H7 (cell line): ENCODE results near the gene CSMD2. TPM values are rescaled to one million over a fixed set of nuclear protein-coding genes. Genes with fewer than 3 reads are reported as not detected.

Source experiments
- DNase-seq: peaks from one replicate; pipeline ENCODE4 v3.0.0; 2012
- H3K27me3 ChIP-seq: 2 replicates; pipeline ENCODE4 v1.6.0; 2011; ENCODE audit warnings: mild to moderate bottlenecking, low read length; ENCODE audit not compliant: control insufficient read depth, insufficient read depth
- H3K36me3 ChIP-seq: replicated peaks from 2 replicates; pipeline ENCODE4 v1.5.1; 2011; ENCODE audit warnings: low read length; ENCODE audit not compliant: control insufficient read depth, insufficient read depth
- H3K4me3 ChIP-seq: 2 replicates; pipeline ENCODE4 v1.5.1; 2011; ENCODE audit warnings: low read depth, mild to moderate bottlenecking, control low read depth, low read length, moderate library complexity; ENCODE audit not compliant: insufficient read depth
- total RNA-seq: library from RNA; depleted of rRNA; stranded (reverse); fragments of >200 nt; shearing (Covaris generic); gene quantifications from 2 replicates; pipeline ENCODE4 v1.2.3, GENCODE V29; 2014

CSMD2 gene
- total RNA-seq, 1 experiment from 2014 or later: 6.3 TPM

- peaks cover 1% of the 10 kb centered on the region; the same call in 1 of the 2 replicates for H3K36me3 ChIP-seq
- H3K4me3 ChIP-seq: no peak overlapping the region
- no peak for DNase-seq
- no peaks in the 10 kb centered on the region for H3K27me3 ChIP-seq
These were observed 396.2 kb downstream of the CSMD2 start for GRCh38 chr1:33768821-33769220.

GRCh38 chr1:33768106-33768505, 396.9 kb downstream of the CSMD2 start:
- Histone ChIP-seq H3K4me3 (no peak overlapping the region), H3K27me3 (no peaks in the 10 kb centered on the region), H3K36me3 (peaks cover 1% of the 10 kb centered on the region; the same call in 1 of the 2 replicates)
- no peak for DNase-seq

GRCh38 chr1:33764149-33764548, 400.9 kb downstream of the CSMD2 start:
- Histone ChIP-seq H3K36me3 (no peaks in the 10 kb centered on the region; the same call in 1 of the 2 replicates), H3K27me3 (no peaks in the 10 kb centered on the region), H3K4me3 (no peak overlapping the region)
- no peak for DNase-seq

- Histone ChIP-seq H3K36me3 (no peaks in the 10 kb centered on the region; the same call in 1 of the 2 replicates), H3K27me3 (no peaks in the 10 kb centered on the region), H3K4me3 (no peak overlapping the region)
- DNase-seq: no peak
These were observed 401.6 kb downstream of the CSMD2 start for GRCh38 chr1:33763406-33763805.

- H3K27me3 ChIP-seq: no peaks in the 10 kb centered on the region
- H3K36me3 ChIP-seq: no peaks in the 10 kb centered on the region; the same call in 1 of the 2 replicates
- H3K4me3 ChIP-seq: no peak overlapping the region
- DNase-seq: no peak
These were observed 402.1 kb downstream of the CSMD2 start for GRCh38 chr1:33762962-33763361.

- no peak overlapping the region for H3K4me3 ChIP-seq
- H3K36me3 ChIP-seq: no peaks in the 10 kb centered on the region; the same call in 1 of the 2 replicates
- no peaks in the 10 kb centered on the region for H3K27me3 ChIP-seq
- DNase-seq: no peak
These were observed 402.8 kb downstream of the CSMD2 start for GRCh38 chr1:33762109-33762830.

- no peak overlapping the region for H3K4me3 ChIP-seq
- no peaks in the 10 kb centered on the region for H3K27me3 ChIP-seq
- no peaks in the 10 kb centered on the region; the same call in 1 of the 2 replicates for H3K36me3 ChIP-seq
- DNase-seq: no peak
These were observed 406.3 kb downstream of the CSMD2 start for GRCh38 chr1:33758698-33759097.

- no peak for DNase-seq
- no peaks in the 10 kb centered on the region for H3K36me3 ChIP-seq
- no peaks in the 10 kb centered on the region for H3K27me3 ChIP-seq
- H3K4me3 ChIP-seq: no peak overlapping the region
These were observed 411.8 kb downstream of the CSMD2 start for GRCh38 chr1:33753087-33753856.

GRCh38 chr1:33745942-33746341, 419.1 kb downstream of the CSMD2 start:
- Histone ChIP-seq H3K4me3 (no peak overlapping the region), H3K27me3 (no peaks in the 10 kb centered on the region), H3K36me3 (no peaks in the 10 kb centered on the region)
- DNase-seq: no peak

GRCh38 chr1:33743221-33743998, 421.6 kb downstream of the CSMD2 start:
- no peaks in the 10 kb centered on the region; the same call in 1 of the 2 replicates for H3K27me3 ChIP-seq
- no peak for DNase-seq
- H3K4me3 ChIP-seq: no peak overlapping the region
- no peaks in the 10 kb centered on the region; the same call in 1 of the 2 replicates for H3K36me3 ChIP-seq

GRCh38 chr1:33742663-33743062, 422.4 kb downstream of the CSMD2 start:
- H3K4me3 ChIP-seq: no peak overlapping the region
- H3K27me3 ChIP-seq: no peaks in the 10 kb centered on the region; the same call in 1 of the 2 replicates
- DNase-seq: no peak
- no peaks in the 10 kb centered on the region; the same call in 1 of the 2 replicates for H3K36me3 ChIP-seq

- no peaks in the 10 kb centered on the region; the same call in 1 of the 2 replicates for H3K36me3 ChIP-seq
- H3K4me3 ChIP-seq: no peak overlapping the region
- no peak for DNase-seq
These were observed 423.3 kb downstream of the CSMD2 start for GRCh38 chr1:33741749-33742148.

GRCh38 chr1:33740040-33740744, 424.8 kb downstream of the CSMD2 start:
- DNase-seq: peak; percentile 43
- Histone ChIP-seq H3K27me3 (no peaks in the 10 kb centered on the region; the same call in 1 of the 2 replicates), H3K4me3 (no peak overlapping the region), H3K36me3 (no peaks in the 10 kb centered on the region; the same call in 1 of the 2 replicates)

More at GRCh38 chr1:33741749-33742148, 423.3 kb downstream of the CSMD2 start:
- H3K27me3 ChIP-seq: no peaks in the 10 kb centered on the region; the same call in 1 of the 2 replicates

- Histone ChIP-seq H3K36me3 (no peaks in the 10 kb centered on the region; the same call in 1 of the 2 replicates), H3K4me3 (no peak overlapping the region), H3K27me3 (no peaks in the 10 kb centered on the region; the same call in 1 of the 2 replicates)
- DNase-seq: no peak
These were observed 426.1 kb downstream of the CSMD2 start for GRCh38 chr1:33738976-33739375.
